Stimulated activated CD4-positive, alpha-beta T cell treated with anti-CD3 and anti-CD28 coated beads, Interleukin-4, amount 100 ng/mL, for 48 hours (primary cell): ENCODE results near the gene PROP1.
"Not testable (repeated sequence)": the region's sequence is repeated elsewhere in the genome, so short reads cannot be mapped to it uniquely, and the experiment has no call there.

ENCODE experiments used
- DNase-seq, 2 donors: peaks; one replicate each; pipeline ENCODE4 v3.0.0-alpha.2; 2020; ENCODE audit warnings: low read depth in 2 of 2

The PROP1 gene

DNA sequence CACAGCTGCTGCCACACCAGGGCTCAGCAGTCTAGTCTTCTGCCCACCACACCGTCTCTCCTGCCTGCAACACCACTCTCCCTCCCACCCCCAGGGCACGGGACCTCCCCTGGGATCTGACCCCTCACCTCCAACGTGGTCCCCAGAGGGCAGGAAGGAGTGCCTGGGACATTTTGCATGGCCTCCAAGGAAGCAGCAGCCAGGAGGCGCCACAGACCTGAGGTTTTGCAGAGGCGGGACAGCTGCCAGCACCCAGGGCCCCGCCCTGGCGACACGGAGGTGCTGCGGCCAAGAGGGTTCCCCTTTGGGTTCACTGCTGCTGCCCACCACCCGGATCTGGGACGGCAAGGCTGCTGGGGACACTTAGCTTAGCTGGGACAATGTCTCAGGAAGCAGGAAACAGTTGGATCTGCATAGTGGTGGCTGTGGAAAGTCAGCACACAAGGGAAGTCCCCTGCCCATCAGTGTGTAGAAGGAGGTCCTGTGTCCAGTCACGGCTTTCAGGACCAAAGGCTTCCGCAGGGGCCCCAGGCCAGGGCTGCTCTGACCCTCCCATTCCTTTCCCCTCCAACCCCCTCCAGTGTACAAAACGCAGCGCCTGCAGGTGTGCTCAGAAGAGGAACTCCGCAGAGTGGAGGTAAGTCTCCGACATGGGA, 13.8 kb downstream of the PROP1 start:
- DNase-seq: peak; percentile 11 to 29

DNA sequence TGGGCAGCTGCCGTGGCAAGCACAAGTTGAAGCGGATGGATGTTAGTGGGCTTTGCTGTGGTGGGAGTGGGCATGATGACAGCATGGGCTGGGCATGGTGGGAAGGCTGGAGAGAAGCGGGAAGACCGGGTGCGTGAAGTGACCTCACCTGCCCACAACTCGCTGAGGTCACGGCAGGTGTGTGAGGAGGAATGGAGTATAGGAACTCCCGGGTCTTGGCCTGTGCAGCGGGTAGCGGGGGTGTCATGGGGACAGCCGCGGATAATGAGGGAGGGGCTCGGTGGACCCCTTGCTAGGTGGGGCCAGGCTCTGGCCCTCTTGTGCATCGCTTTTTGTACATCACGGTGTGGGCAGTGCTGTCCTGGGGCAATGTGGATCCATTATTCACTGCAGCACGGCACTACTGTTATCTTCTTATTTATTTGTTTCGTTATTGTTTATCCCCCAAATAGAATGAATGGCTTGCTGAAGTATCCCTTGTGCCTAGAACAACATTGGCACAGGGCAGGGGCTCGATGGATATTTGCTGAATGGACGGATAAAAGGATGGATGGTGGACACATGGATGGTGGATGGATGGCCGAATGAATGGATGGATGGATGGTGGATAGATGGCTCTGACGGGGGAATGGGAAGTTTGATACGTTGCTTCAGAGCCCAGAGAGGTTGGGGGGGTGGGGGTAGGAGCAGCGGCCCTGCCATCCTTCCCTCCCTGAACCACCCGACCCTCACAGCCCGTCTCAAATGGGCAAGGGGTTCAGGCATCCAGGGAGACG, 14.6 kb downstream of the PROP1 start:
- no peak for DNase-seq

DNA sequence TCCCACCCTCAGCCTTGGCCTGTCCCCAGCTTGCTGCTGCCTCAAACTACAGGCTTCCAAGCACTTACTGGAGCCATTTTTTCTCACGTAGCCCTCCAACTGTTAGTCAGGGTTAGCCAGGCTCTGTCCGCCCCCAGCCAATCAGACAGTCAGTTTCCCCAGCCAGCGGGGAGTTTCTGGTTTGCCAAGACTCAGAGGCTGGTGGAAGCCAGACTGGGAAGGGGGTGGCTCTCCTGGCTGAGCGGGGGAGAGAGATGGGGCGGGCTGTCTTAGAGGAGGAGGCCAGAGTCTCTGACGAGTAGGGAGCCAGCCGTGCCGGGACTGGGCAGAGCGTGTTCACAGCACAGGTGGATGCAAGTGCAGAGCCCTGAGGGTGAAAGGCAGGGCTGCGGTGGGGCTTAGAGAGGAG, 15.3 kb downstream of the PROP1 start:
- DNase-seq: no peak

DNA sequence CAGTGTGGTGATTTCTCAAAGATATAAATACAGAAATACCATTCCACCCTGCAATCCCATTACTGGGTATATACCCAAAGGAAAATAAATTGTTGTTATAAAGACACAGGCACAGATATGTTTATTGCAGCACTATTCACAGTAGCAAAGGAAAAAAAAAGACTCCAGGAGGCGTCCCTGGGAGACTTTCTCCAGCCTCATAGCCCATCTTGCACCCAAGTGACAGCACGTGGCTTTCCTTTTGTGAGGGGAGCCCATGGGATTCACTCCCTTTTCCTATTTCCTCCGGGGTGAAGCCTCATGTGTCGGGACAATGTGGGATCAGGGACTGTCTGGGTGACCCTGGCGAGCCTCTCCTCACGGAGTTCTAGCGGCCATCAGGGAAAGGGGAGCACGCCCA, 18.4 kb downstream of the PROP1 start:
- not testable (repeated sequence) for DNase-seq

DNA sequence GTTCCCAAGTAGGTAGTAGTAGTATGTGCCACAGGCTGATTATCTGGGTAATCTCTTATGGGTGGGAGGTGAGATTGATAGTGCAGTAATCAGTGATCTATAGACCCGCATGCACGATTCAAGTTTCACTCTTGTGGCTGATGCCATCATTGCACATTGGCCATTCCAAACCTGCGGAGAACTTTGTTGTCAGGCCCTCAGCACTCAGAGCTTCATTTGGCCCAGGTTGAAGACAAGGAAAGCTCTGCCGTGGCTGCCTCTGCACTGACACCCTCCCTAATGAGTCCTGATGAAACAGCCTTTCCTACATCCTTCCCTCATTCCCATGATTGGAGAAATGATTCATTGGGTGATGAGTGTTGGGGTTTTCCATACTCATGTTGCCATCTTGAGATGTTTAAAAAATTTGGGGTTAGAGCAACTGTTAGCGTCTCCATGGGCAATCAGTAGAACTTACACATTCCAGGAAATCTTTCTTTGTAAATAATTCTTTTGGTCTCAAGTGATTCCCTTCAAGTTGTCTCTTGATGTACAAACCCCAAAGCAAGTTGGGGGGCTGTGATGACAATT, 22.9 kb downstream of the PROP1 start:
- DNase-seq: no peak

DNA sequence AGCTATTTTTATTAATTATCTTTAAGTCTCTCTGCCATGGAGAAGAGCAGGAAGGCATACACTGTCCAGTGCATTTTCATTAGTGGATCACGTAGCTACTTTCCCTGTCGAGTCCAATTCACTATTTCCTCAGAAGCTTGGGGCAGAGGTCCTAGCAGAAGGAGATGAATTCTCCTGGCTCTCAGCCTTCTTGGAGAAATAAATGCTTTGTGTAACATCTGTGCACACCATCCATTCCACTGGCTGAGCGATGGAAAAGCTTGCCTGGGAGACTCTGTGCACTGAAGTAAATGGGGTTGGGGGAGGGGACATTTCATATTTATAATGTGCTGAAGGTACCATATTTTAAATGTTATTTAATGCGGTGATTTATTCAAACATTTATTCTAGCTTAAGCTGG, 23.4 kb downstream of the PROP1 start:
- no peak for DNase-seq

DNA sequence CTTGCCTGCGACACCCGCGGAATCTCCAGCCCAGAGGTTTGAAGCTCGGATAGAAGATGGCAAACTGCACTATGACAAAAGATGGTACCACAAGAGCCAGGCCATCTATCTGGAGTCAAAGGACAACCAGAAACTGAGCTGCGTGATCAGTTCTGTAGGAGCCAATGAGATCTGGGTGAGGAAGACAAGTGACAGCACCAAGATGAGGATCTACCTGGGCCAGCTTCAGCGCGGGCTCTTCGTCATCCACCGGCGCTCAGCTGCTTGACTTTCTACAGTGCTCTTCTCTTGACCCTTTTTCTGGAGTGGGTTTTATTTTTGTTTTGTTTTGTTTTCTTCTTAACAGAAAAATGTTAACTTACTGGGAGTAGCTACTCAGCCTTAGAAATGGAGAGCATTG, 24.0 kb downstream of the PROP1 start:
- DNase-seq: not testable (repeated sequence)

DNA sequence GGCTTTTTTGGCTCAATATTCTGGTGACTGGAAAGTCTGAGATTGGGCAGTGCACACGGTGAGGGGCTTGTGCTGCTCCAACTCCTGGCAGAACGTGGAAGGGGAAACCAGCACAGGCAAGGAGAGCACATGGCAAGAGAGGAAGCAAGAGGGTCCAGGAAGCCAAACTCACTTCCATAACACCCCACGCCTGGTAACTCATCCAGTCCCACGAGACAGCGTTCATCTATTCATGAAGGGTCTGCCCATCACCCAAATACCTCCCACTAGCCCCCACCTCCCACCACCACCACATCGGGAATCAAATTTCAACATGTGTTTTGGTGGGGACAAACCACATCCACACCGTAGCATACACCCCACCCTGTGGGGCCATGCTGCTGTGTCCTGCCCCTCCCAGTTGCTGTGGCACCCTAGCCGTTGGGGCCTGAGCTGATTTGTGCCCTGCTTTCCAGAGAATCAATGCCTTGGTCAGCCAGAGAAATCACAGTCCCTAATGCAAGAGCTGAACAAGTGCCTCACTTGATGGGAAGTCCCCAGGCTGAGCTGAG, 27.3 kb downstream of the PROP1 start:
- no peak for DNase-seq

DNA sequence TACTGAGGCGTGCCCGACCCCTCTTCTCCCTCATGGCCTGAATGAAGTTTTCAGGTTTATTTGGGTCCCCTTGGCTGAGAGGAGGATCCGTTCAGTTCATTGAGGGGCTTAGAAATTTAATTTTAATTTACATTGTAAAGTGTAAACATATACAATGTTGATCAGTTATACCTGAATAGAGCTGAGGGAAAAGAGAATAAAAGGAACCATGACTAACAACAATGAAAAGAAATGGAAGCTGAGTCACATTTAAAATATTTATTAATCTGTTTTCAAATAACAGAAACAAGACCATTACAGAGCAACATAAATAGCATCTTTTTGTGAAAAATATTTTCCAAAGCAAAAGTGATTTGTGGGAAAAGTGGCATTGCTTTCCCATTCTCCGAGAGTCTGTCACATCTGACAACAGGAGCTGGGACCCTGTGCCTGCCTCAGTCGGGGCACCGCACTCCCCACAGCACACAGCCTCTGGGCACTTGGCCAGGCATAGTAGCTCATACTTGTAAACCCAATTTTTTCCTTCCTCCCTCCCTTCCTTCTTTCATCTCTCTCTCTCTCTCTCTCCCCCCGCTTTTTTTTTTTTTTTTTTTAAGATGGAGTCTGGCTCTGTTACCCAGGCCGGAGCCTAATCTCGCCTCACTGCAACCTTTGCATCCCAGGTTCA, 28.7 kb downstream of the PROP1 start:
- no peak for DNase-seq

DNA sequence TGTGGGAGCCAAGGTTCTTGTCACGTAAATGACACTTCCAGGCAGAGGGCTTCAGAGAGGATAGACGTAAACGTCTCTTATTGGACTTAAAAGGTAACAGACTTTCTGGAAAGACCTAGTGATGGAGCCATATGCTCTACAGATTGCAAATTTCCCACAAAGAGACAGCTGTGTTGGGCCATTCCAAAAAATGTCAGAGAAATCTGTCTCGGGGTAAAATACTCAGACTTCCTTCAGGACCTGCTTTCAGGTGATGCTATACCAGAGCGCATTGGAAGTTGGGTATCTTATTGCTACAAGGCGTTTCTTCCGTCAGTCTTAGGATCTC, 29.2 kb downstream of the PROP1 start:
- no peak for DNase-seq

DNA sequence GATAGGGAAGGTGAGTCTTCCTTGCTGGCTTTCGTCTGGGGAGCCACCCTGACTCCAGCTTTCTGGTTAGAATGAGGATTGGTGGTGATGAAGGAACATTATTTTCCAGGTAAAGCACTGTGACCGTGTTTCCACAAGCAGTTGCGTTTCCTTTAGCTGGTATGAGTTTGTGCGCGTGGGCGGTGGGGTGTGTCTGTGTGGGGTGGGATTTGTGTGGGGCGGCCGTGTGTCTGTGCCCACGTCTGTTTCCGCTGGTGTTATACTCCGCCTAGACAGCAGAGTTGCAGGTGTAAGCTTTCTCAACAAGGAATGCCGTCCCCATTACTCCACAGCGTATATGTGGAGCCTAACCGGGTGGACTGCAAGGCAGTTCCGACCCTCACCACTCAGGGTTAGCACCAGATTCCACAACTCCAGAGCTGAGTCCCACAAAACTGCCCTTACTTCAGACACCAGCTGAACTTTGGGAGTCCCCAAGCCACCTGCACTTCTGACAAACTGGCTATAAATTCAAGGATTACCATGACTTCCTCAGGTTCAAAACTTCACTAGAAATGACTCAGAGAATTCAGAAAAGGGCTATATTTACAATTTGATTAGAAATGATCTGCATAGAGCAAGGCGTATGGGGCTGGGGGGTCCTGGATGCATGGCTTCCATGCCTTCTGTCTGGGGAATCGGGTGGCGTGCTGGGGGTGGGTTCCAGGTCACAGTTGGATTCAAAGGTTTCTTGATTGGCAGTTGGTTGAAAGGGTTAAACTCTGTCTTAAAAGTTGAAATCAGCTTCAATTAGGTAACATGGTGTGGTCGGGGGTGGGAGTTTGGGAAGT, 29.8 kb downstream of the PROP1 start:
- no peak for DNase-seq

DNA sequence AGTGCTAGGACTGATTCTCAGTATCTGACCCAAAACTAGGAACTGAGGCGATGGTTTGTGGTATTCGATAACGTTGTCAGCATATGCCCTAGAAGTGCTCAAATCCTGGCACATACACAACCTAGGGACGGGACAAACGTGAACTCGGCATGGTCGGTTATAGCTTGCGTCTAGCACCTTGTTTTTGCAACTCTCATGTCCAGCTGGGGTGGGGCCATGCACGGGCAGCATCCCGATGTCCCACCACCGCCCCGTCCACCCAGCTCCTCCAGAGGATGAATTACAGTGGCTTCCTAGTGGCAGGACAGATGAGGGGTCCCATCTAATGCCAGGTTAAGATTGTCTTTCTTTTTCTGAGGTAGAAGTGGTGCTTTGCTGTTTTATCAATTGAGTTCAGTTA, 31.6 kb downstream of the PROP1 start:
- no peak for DNase-seq

DNA sequence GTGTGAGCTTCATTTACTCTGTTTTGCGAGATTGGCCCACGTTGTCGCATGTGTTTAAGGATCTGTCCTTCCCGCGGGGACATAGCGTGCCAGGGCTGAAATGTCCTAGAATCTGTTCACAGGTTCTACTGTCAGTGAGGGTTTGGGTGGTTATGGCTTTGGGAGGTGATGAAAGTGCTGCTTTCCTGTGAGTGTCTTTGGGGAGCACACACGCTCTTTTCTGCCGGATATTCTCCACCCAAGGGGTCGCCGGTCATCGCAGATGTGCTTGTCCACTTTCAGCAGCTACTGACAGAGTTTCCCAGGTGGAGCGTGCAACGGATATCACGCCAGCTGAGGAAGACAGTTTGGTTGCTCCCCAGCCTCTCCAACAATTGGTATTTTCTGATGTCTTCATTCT, 32.1 kb downstream of the PROP1 start:
- DNase-seq: no peak

DNA sequence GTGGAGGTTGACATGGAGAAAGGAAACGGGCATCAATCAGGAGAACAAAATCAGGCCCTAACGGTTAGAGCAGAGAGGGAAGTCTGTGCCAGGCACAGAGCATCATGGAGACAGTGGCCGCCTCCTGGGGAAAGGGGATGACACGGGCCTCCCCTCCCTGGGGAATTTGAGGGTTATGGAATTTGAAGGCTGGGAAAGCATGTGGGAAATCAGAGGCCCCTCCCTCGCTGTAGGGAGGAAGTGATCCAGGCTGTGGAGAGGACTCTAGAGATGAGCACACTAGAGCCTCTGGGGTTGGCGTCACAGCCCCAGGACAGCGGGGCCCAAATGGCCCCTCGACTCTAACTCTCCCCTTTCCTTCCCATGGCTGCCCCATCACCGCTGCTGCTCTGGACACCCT, 36.7 kb downstream of the PROP1 start:
- DNase-seq: no peak

DNA sequence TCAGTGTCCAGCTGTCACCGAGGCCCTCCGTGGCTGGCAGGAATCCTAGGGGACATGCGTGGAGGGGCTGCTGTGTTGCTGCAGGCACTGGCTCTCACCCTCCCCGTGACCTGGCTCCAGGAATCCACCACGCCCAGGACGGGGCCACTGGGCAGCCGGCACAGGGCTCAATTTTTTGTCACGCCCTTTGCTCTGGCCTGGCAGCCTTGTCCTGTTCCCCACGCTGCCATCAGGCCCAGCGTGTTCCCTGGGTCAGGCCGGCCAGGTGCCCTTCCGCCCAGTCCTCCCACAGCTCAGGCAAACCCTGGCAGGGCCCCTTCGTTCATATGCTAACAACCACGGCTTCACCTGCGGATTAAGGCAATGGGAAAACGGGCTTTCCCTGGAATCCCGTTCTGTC, 37.3 kb downstream of the PROP1 start:
- DNase-seq: no peak

DNA sequence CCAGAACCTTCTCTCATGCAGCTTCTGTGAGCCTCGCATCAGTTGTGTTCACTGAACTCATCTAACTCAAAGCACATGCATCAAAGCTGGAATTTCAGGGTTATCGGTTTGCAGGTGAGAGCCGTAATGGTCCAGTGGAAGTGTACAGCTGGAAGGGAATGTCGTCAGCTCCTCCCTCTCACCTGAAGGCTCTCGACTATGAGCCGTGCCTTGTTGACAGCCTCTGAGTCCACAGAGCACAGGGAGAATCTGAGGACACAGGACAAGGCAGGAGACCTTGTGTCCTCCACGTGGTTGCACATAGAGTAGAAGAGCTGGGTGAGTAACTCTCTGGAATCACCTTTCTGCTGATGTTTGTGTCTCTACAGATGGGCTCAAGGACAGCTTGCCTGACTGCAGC, 38.8 kb downstream of the PROP1 start:
- no peak for DNase-seq

DNA sequence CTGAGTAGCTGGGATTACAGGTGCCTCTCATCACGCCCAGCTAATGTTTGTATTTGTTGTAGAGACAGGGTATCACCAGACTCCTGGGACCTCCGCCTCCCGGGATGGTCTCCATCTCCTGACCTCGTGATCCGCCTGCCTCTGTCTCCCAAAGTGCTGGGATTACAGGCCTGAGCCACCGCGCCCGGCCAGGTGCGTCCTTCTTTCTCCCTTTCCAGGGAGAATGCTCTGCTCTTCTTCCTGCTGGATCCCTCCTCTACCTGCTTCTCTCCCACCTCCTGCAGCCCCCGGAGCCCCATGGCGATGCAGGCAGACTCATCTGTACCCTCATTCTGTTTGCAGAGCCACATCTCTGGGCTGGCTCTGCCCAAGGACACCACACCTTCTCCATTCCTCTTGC, 42.9 kb downstream of the PROP1 start:
- not testable (repeated sequence) for DNase-seq

DNA sequence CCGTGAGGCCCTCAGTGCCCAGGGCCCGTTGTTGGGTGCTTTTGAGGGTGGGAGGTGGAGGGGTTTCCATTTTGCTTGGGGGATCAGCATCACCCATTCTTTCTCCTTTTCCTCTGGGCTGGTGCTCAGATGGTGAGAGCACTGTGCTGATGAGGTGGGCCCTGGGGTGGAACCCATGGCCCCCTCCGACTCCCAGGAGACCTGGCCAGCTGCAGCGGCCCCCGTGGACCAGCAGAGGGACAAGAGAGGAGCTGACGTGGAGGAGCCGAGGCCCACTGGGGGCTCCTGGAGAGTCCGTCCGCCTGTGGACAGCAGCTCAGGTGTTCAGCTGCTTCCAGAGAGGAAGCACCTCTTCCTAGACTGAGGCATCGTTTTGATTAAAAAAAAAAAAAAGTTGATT, 46.4 kb downstream of the PROP1 start:
- DNase-seq: not testable (repeated sequence)

DNA sequence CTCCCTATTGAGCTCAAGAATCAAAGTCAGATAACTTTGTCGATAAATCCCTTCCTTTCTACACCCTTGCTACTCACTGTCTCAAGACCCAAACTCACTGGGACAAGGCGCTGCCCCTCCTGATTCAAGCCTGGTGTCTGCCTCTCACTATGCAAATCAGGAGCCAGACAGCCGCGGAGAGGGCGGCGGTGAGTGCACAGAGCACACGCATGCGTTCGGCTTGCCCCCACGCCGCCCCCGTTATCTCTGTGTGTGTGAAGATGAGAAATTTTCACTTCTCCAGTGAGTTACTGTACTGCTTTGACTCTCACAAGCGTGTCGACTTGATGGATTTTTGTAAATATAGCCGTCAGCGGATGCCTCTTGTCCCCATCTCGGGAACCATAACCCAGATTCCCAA, 47.0 kb downstream of the PROP1 start:
- DNase-seq: not testable (repeated sequence)

DNA sequence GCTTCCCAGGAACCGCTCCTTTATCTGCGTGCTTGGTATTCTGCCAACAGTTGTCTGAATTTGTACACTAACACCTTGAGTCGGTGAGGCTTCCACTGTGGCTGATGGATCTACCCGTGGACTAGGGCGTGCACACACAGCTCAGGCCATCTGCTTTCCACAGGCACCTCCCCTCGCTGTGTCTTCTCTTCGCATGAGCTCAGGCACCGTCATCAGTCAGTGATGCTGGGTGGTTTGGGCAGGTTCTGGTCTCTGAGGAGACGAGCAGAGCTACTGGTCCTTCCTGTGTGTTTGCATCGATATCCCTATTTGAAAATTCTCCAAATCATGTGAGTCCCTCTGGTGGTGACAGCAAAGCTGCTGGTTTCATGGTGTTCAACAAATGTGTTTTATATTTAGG, 48.1 kb downstream of the PROP1 start:
- DNase-seq: not testable (repeated sequence)

DNA sequence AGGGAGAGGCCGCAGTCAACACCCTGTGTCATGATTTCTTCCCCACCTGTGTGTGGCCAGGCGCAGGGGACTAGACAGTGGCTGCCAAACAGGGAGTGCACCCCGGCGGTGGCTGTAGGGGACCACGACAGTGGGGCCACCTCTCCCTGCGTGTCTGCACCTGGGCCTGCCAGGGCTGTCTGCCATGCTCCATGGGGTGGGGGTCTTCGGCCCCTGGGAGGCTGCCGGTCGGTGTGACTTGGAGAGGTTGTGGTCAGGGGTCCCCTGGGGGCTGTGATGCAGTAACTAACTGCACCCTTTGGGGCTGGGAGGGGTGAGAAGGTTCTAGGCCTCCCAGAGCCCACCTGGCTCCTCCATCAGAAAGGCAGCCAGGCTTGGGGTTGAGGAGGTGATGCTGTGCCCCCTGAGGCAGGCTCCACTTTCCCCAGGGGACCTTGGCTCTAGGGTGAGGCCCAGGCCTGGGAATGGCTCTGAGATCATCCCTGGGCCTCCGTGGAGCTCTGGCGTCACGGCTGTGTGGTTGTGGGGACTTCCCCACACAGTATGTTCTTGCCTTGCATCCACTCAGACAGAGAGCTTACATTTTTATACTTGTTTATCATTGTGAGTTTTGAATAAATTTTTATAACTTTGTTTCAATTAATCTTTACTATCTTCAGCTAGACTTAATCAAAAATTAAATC, 50.3 kb downstream of the PROP1 start:
- not testable (repeated sequence) for DNase-seq
